ENCODE data around the gene DCAF8. TPM values are rescaled to one million over a fixed set of nuclear protein-coding genes. Genes with fewer than 3 reads are reported as not detected.

DCAF8 gene
- total RNA-seq, 2 donors from 2014 or later = 133 to 172 TPM

- intact Hi-C loops (cut with DNase I) = loop anchor here (10.0 kb wide), 1 partner anchor 174 kb away; no protein-coding TSS in a partner anchor
- H3K9me3 ChIP-seq = no peaks in the 10 kb centered on the region
- peaks cover 4% of the 10 kb centered on the region for H3K4me1 ChIP-seq (replicated peaks)
- no peaks in the 10 kb centered on the region for H3K27me3 ChIP-seq (replicated peaks; ENCODE audit: insufficient read depth)
- no peak overlapping the region for H3K4me3 ChIP-seq
- no peak overlapping the region for H3K27ac ChIP-seq
- TF ChIP-seq CTCF (IDR thresholded peaks at IDR 0.05) = no peak
- TF ChIP-seq POLR2A (IDR thresholded peaks at IDR 0.05) = no peak
- no peak for TF ChIP-seq POLR2AphosphoS5 (IDR thresholded peaks at IDR 0.05)
- no peaks in the 10 kb centered on the region for H3K36me3 ChIP-seq
- WGBS = 93% methylated on average over 4 of the region's 4 CpGs
- DNase-seq (ENCODE audit: low spot score) = no peak
These were observed 61.6 kb downstream of the DCAF8 start for GRCh38 chr1:160200786-160201185.

- no peak overlapping the region for H3K27ac ChIP-seq
- WGBS = 94% methylated on average over 4 of the region's 4 CpGs
- intact Hi-C loops (cut with DNase I) = no loop called here
- H3K36me3 ChIP-seq = no peaks in the 10 kb centered on the region
- no peaks in the 10 kb centered on the region for H3K9me3 ChIP-seq
- no peak for TF ChIP-seq POLR2AphosphoS5 (IDR thresholded peaks at IDR 0.05)
- TF ChIP-seq CTCF (IDR thresholded peaks at IDR 0.05) = no peak
- TF ChIP-seq POLR2A (IDR thresholded peaks at IDR 0.05) = no peak
- H3K4me1 ChIP-seq (replicated peaks) = peaks cover 3% of the 10 kb centered on the region
- H3K27me3 ChIP-seq (replicated peaks; ENCODE audit: insufficient read depth) = no peaks in the 10 kb centered on the region
- H3K4me3 ChIP-seq = no peak overlapping the region
- DNase-seq (ENCODE audit: low spot score) = no peak
These were observed 65.1 kb downstream of the DCAF8 start for GRCh38 chr1:160197231-160197630.

DNA sequence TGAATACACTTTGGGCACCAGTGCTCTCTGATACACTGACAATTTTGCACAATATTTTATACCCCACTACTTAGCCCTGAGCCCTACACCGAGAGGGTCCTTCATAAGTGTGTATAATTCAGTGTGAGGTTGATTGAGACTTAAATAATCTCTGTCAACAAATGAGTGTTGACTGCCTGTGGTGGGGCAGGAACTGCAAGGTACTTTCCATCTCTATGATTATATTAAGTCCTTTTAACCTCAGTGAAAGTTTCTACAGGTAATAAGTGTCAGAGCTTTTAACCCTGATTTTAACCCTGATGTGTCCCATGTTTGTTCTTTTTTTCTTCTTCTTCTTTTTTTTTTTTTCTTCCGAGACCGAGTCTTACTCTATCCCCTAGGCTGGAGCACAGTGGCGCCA is 66.2 kb downstream of the DCAF8 start:
- no peak for TF ChIP-seq POLR2AphosphoS5 (IDR thresholded peaks at IDR 0.05)
- TF ChIP-seq POLR2A (IDR thresholded peaks at IDR 0.05) = no peak
- no peak for TF ChIP-seq CTCF (IDR thresholded peaks at IDR 0.05)
- 87% methylated on average over 4 of the region's 4 CpGs for WGBS
- Histone ChIP-seq H3K27me3 (replicated peaks; ENCODE audit: insufficient read depth) (no peaks in the 10 kb centered on the region), H3K4me1 (replicated peaks) (peaks cover 3% of the 10 kb centered on the region), H3K4me3 (no peak overlapping the region), H3K27ac (no peak overlapping the region), H3K36me3 (no peaks in the 10 kb centered on the region), H3K9me3 (no peaks in the 10 kb centered on the region)
- no peak for DNase-seq (ENCODE audit: low spot score)
- intact Hi-C loops (cut with DNase I) = no loop called here

GRCh38 chr1:160194737-160195059 is 67.7 kb downstream of the DCAF8 start:
- intact Hi-C loops (cut with DNase I) = loop anchor here (5.0 kb wide), 1 partner anchor 58 kb away; no protein-coding TSS in a partner anchor
- 75% methylated on average over 2 of the region's 2 CpGs for WGBS
- Histone ChIP-seq H3K9me3 (no peaks in the 10 kb centered on the region), H3K27me3 (replicated peaks; ENCODE audit: insufficient read depth) (no peaks in the 10 kb centered on the region), H3K27ac (no peak overlapping the region), H3K36me3 (no peaks in the 10 kb centered on the region), H3K4me3 (no peak overlapping the region), H3K4me1 (replicated peaks) (peaks cover 3% of the 10 kb centered on the region)
- TF ChIP-seq POLR2A (IDR thresholded peaks at IDR 0.05) (no peak), CTCF (IDR thresholded peaks at IDR 0.05) (no peak), POLR2AphosphoS5 (IDR thresholded peaks at IDR 0.05) (no peak)
- no peak for DNase-seq (ENCODE audit: low spot score)

- Histone ChIP-seq H3K4me3 (no peak overlapping the region), H3K4me1 (replicated peaks) (peaks cover 3% of the 10 kb centered on the region), H3K27ac (no peak overlapping the region), H3K9me3 (no peaks in the 10 kb centered on the region), H3K27me3 (replicated peaks; ENCODE audit: insufficient read depth) (no peaks in the 10 kb centered on the region), H3K36me3 (no peaks in the 10 kb centered on the region)
- TF ChIP-seq POLR2AphosphoS5 (IDR thresholded peaks at IDR 0.05) (no peak), CTCF (IDR thresholded peaks at IDR 0.05) (no peak), POLR2A (IDR thresholded peaks at IDR 0.05) (no peak)
- DNase-seq (ENCODE audit: low spot score) = no peak
- 89% methylated on average over 9 of the region's 9 CpGs for WGBS
- intact Hi-C loops (cut with DNase I) = loop anchor here (1.0 to 5.0 kb wide), 4 partner anchors 26 to 97 kb away; no protein-coding TSS in a partner anchor
These were observed 68.3 kb downstream of the DCAF8 start for GRCh38 chr1:160193832-160194736.

Measured in prostate gland (tissue), 2 donors.